NT2/D1 (cell line): Measurements from ENCODE around the gene STAC.
A peak's percentile ranks its signal among the peaks of the same experiment; 100 is the strongest.

Experiments
- DNase-seq: peaks from one replicate; pipeline ENCODE4 v3.0.0-alpha.2; 2011; ENCODE audit warnings: low read depth, low spot score
- H3K27me3 ChIP-seq: 2 replicates; pipeline ENCODE4 v1.6.0; 2011; ENCODE audit warnings: mild to moderate bottlenecking; ENCODE audit not compliant: insufficient read length, insufficient read depth
- H3K36me3 ChIP-seq: 2 replicates; pipeline ENCODE4 v1.6.1; 2011; ENCODE audit warnings: mild to moderate bottlenecking, low read length, mixed read lengths; ENCODE audit not compliant: insufficient read depth, insufficient read length
- H3K4me1 ChIP-seq: 2 replicates; pipeline ENCODE4 v1.5.1; 2011; ENCODE audit not compliant: insufficient read depth, insufficient read length
- H3K4me3 ChIP-seq: 2 replicates; pipeline ENCODE4 v1.5.1; 2011; ENCODE audit warnings: low read depth; ENCODE audit not compliant: insufficient read length
- H3K9ac ChIP-seq: 2 replicates; pipeline ENCODE4 v1.6.0; 2011; ENCODE audit warnings: low read depth; ENCODE audit not compliant: insufficient read length
- H3K9me3 ChIP-seq: 2 replicates; pipeline ENCODE4 v1.5.1; 2011; ENCODE audit warnings: mild to moderate bottlenecking, low read length; ENCODE audit not compliant: insufficient read depth
- SUZ12 ChIP-seq: IDR thresholded peaks from 2 replicates; pipeline ENCODE4 v1.6.1; 2011; ENCODE audit not compliant: insufficient read length, insufficient read depth; ENCODE audit errors: extremely low read depth
- YY1 ChIP-seq: IDR thresholded peaks from 2 replicates; pipeline ENCODE4 v1.6.1; 2011; ENCODE audit not compliant: insufficient read length, insufficient read depth
- ZNF274 ChIP-seq: IDR thresholded peaks from 2 replicates; pipeline ENCODE4 v1.6.1; 2011; ENCODE audit warnings: mild to moderate bottlenecking, low read depth, low read length

Gene STAC

GRCh38 chr3:36367912-36368573, 12.3 kb upstream of the STAC start:
- Histone ChIP-seq H3K36me3 (no peaks in the 10 kb centered on the region), H3K9ac (no peak overlapping the region), H3K27me3 (no peaks in the 10 kb centered on the region), H3K4me1 (no peaks in the 10 kb centered on the region), H3K9me3 (no peaks in the 10 kb centered on the region), H3K4me3 (no peak overlapping the region)
- TF ChIP-seq ZNF274 (no peak), SUZ12 (no peak), YY1 (no peak)
- no peak for DNase-seq

GRCh38 chr3:36372534-36372935, 7.8 kb upstream of the STAC start:
- Histone ChIP-seq H3K4me3 (no peak overlapping the region), H3K27me3 (no peaks in the 10 kb centered on the region), H3K9me3 (no peaks in the 10 kb centered on the region), H3K4me1 (no peaks in the 10 kb centered on the region), H3K36me3 (no peaks in the 10 kb centered on the region), H3K9ac (no peak overlapping the region)
- DNase-seq = no peak
- no peak for TF ChIP-seq ZNF274
- TF ChIP-seq SUZ12 = no peak
- TF ChIP-seq YY1 = no peak

- H3K36me3 ChIP-seq = no peaks in the 10 kb centered on the region
- no peak overlapping the region for H3K9ac ChIP-seq
- H3K9me3 ChIP-seq = no peaks in the 10 kb centered on the region
- H3K4me3 ChIP-seq = no peak overlapping the region
- no peak for TF ChIP-seq ZNF274
- no peak for TF ChIP-seq YY1
- no peak for TF ChIP-seq SUZ12
- peaks cover 2% of the 10 kb centered on the region for H3K27me3 ChIP-seq
- no peak for DNase-seq
- no peaks in the 10 kb centered on the region for H3K4me1 ChIP-seq
Observed at GRCh38 chr3:36373084-36373483, 7.2 kb upstream of the STAC start.

DNA sequence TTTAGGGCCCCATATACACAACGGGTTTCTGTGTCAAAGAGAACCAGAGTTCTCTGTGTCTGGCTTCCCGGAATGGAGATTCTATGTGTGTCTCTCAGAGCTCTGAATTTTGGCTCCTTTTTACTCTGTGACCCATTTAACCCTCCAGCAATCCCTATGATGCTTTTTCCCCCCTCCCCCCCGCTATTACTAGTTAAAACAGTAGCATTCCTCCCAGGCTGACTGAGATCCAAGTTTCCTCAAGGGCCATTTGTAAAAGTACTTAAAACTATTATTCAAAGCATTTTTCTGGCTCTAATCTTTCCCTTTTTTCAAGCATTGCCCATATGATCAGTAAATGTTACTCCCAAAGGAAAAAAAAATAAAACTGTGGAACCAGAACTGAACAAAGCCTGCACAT, 6.6 kb upstream of the STAC start:
- H3K27me3 ChIP-seq = peaks cover 5% of the 10 kb centered on the region
- H3K9me3 ChIP-seq = no peaks in the 10 kb centered on the region
- no peak overlapping the region for H3K9ac ChIP-seq
- no peak for TF ChIP-seq YY1
- TF ChIP-seq SUZ12 = no peak
- TF ChIP-seq ZNF274 = no peak
- no peaks in the 10 kb centered on the region for H3K36me3 ChIP-seq
- H3K4me3 ChIP-seq = no peak overlapping the region
- no peaks in the 10 kb centered on the region for H3K4me1 ChIP-seq
- DNase-seq = no peak

DNA sequence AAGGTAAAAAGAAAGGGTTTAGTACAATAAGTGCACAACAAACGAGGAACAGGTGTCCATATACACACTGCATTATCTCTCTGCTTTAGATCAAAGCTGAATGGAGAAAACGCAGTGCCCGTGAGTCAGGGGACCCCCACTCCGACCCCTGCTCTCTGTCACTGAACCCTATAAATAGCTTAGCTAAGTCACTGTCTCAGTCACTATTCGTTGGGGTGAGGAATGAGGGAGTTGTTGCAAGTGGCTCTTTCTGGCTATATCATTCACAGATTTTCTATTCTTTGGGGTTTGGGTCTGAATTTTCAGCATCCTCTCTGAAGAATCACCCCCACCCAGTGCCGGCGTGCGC, 458 bp upstream of the STAC start:
- TF ChIP-seq SUZ12 = no peak
- TF ChIP-seq ZNF274 = no peak
- TF ChIP-seq YY1 = no peak
- H3K4me3 ChIP-seq = peak overlapping the region; percentile 82
- H3K9ac ChIP-seq = peak overlapping the region; percentile 84

DNA sequence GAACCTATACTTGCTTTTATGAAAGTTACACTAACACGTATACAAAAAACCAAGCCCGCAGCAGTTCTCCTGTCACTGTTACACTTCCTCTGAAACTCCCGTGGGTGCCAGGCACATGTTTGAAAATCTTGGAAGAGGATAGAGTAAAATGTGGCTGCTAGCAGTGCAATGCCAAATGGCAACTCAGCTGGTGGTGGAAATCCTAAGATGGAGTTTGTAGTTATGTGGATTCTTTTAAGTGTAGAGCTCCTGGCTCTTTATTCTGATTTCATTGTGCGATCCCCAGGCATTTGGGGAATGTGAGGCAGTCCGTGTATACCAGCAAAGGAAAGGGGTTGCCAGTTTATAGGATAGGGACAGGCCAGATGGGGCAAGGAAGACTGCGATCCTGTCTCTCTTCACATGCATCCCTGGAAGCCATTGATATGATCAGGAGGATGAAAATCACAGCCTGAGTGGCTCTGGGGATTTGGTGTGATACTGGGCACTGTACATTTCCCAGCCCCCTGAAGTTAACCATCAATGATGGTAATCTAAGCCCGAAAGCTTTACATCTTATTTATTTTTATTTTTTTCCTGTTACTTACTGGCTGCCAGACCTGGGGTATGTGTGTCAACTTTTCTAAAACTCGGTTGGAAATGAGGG, 1.1 kb downstream of the STAC start:
- Histone ChIP-seq H3K9ac (no peak overlapping the region), H3K36me3 (peaks cover 2% of the 10 kb centered on the region), H3K4me1 (no peaks in the 10 kb centered on the region), H3K9me3 (no peaks in the 10 kb centered on the region), H3K4me3 (peak overlapping the region; percentile 82), H3K27me3 (peaks cover 42% of the 10 kb centered on the region)
- TF ChIP-seq YY1 = no peak
- TF ChIP-seq SUZ12 = no peak
- TF ChIP-seq ZNF274 = no peak
- no peak for DNase-seq

More for the DNA sequence above, 458 bp upstream of the STAC start:
- peaks cover 42% of the 10 kb centered on the region for H3K27me3 ChIP-seq
- H3K36me3 ChIP-seq = peaks cover 2% of the 10 kb centered on the region
- DNase-seq = no peak
- no peaks in the 10 kb centered on the region for H3K9me3 ChIP-seq
- H3K4me1 ChIP-seq = no peaks in the 10 kb centered on the region

GRCh38 chr3:36393563-36393962, 13.3 kb downstream of the STAC start:
- TF ChIP-seq YY1 (no peak), SUZ12 (no peak)
- Histone ChIP-seq H3K9ac (no peak overlapping the region), H3K9me3 (no peaks in the 10 kb centered on the region), H3K36me3 (peaks cover 2% of the 10 kb centered on the region), H3K4me1 (no peaks in the 10 kb centered on the region), H3K27me3 (no peaks in the 10 kb centered on the region), H3K4me3 (no peak overlapping the region)
- DNase-seq = no peak

DNA sequence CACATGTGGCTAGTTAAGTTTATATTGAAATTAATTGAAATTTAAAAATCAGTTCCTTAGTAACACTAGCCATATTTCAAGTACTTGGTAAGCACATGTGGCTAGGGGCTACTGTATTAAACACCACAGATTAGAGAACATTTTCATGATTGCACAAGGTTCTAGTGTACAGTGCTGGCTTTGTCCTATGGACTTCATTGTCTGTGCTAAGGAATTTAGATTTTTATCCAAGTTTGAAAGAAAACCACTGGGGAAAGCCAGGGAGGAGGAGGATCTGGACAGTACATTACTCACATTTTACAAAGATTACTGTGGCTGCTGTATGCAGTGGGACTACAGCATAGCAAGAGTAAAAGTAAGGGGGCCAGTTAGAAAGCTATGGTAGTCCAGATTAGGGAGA, 13.9 kb downstream of the STAC start:
- Histone ChIP-seq H3K4me1 (no peaks in the 10 kb centered on the region), H3K36me3 (peaks cover 2% of the 10 kb centered on the region), H3K4me3 (no peak overlapping the region), H3K27me3 (no peaks in the 10 kb centered on the region), H3K9me3 (no peaks in the 10 kb centered on the region), H3K9ac (no peak overlapping the region)
- TF ChIP-seq YY1 = no peak
- no peak for TF ChIP-seq ZNF274
- no peak for TF ChIP-seq SUZ12
- DNase-seq = no peak
